Naive thymus-derived CD4-positive, alpha-beta T cell (primary cell): ENCODE measurements around the gene IFT122. TPM values are rescaled to one million over a fixed set of nuclear protein-coding genes. Genes with fewer than 3 reads are reported as not detected.

ENCODE experiments used
- ATAC-seq: fragments of 150-1000 bp; cut with Tn5 transposase; 2 replicates; pipeline ENCODE4 v1.10.0; 2021; ENCODE audit warnings: mild to moderate bottlenecking, moderate library complexity
- CTCF ChIA-PET: fragments of 350-600 bp; sonication (Branson Sonifier 250); formaldehyde crosslinking; loops from one replicate; lab custom pipeline; 2021; ENCODE audit warnings: antibody characterized with exemption; lab: Charles Lee
- POLR2A ChIA-PET: fragments of 350-600 bp; sonication (Branson Sonifier 250); formaldehyde crosslinking; loops from one replicate; lab custom pipeline; 2021; ENCODE audit warnings: antibody characterized with exemption, inconsistent platforms; lab: Charles Lee
- DNase-seq, 9 donors: peaks; one replicate each; pipeline versions ENCODE4 v3.0.0 to v3.0.0-alpha.2; 2020 to 2022; ENCODE audit warnings: mixed read lengths in 1 of 9
- H3K27ac ChIP-seq: one replicate; pipeline ENCODE4 v1.7.0; 2013; ENCODE audit warnings: mild to moderate bottlenecking, low read depth, low read length, moderate library complexity
- H3K27me3 ChIP-seq, 2 donors: one replicate each; pipeline ENCODE4 v1.7.0; 2013; ENCODE audit warnings: low read length in 2 of 2, mild to moderate bottlenecking in 2 of 2, moderate library complexity in 2 of 2; ENCODE audit not compliant: control insufficient read depth in 2 of 2, insufficient read depth in 2 of 2
- H3K36me3 ChIP-seq, 3 experiments: 1 replicate in 2 of 3; 2 replicates in 1 of 3; pipeline ENCODE4 v1.7.0; 2013; ENCODE audit warnings: low read length in 3 of 3, mild to moderate bottlenecking in 3 of 3, moderate library complexity in 1 of 3; ENCODE audit not compliant: insufficient read depth in 3 of 3, control insufficient read depth in 2 of 3
- H3K4me1 ChIP-seq, 2 donors: one replicate each; pipeline ENCODE4 v1.7.0; 2013; ENCODE audit warnings: low read length in 2 of 2, mild to moderate bottlenecking in 2 of 2, moderate library complexity in 1 of 2; ENCODE audit not compliant: control insufficient read depth in 2 of 2, insufficient read depth in 2 of 2
- H3K4me3 ChIP-seq: 2 replicates; pipeline ENCODE4 v1.7.0; 2013; ENCODE audit warnings: mild to moderate bottlenecking, low read length
- H3K9me3 ChIP-seq, 3 experiments: 1 replicate in 2 of 3; 2 replicates in 1 of 3; pipeline ENCODE4 v1.7.0; 2013; ENCODE audit warnings: low read length in 3 of 3; ENCODE audit not compliant: control insufficient read depth in 2 of 3
- H3K27ac Mint-ChIP-seq, 9 donors: one replicate each; pipeline ENCODE4 v1.8.0; 2020 to 2022; ENCODE audit warnings: mixed read lengths in 9 of 9, mild to moderate bottlenecking in 8 of 9, moderate library complexity in 5 of 9, inconsistent platforms in 2 of 9
- H3K27me3 Mint-ChIP-seq, 5 donors: one replicate each; pipeline ENCODE4 v1.8.0; 2021 to 2022; ENCODE audit warnings: mixed read lengths in 5 of 5, mild to moderate bottlenecking in 1 of 5
- H3K36me3 Mint-ChIP-seq, 5 donors: one replicate each; pipeline ENCODE4 v1.8.0; 2020 to 2022; ENCODE audit warnings: mixed read lengths in 5 of 5, mild to moderate bottlenecking in 3 of 5, inconsistent platforms in 1 of 5
- H3K4me1 Mint-ChIP-seq, 7 donors: one replicate each; pipeline ENCODE4 v1.8.0; 2020 to 2022; ENCODE audit warnings: mixed read lengths in 7 of 7, mild to moderate bottlenecking in 3 of 7, inconsistent platforms in 1 of 7
- H3K4me3 Mint-ChIP-seq, 10 donors: one replicate each; pipeline ENCODE4 v1.8.0; 2020 to 2022; ENCODE audit warnings: mild to moderate bottlenecking in 10 of 10, mixed read lengths in 10 of 10, moderate library complexity in 6 of 10, inconsistent platforms in 2 of 10
- H3K9me3 Mint-ChIP-seq, 11 donors: one replicate each; pipeline ENCODE4 v1.8.0; 2020 to 2022; ENCODE audit warnings: mixed read lengths in 11 of 11, mild to moderate bottlenecking in 4 of 11, inconsistent platforms in 1 of 11, moderate library complexity in 1 of 11
- intact Hi-C, 2 donors: fragments of 100-400 bp; cut with micrococcal nuclease; formaldehyde crosslinking; loops; one replicate each; pipeline ENCODE4 v1.15.1; 2023
- polyA plus RNA-seq, 2 donors: library from polyadenylated mRNA; unstranded; fragments of 300-500 nt; fragmentation: Illumina TruSeq; gene quantifications; one replicate each; pipeline ENCODE4 v1.2.3, GENCODE V29; 2021
- total RNA-seq, 6 experiments: library from RNA in 5 of 6; stranded (reverse) in 5 of 6; gene quantifications; 1 replicate in 5 of 6; 2 replicates in 1 of 6; pipeline ENCODE4 v1.2.3 and lab custom pipeline; 2021 to 2026

The IFT122 gene
- total and polyA plus RNA-seq, 7 experiments from 2014 or later, result 3.3 to 25.2 (median 17.7) TPM

DNA sequence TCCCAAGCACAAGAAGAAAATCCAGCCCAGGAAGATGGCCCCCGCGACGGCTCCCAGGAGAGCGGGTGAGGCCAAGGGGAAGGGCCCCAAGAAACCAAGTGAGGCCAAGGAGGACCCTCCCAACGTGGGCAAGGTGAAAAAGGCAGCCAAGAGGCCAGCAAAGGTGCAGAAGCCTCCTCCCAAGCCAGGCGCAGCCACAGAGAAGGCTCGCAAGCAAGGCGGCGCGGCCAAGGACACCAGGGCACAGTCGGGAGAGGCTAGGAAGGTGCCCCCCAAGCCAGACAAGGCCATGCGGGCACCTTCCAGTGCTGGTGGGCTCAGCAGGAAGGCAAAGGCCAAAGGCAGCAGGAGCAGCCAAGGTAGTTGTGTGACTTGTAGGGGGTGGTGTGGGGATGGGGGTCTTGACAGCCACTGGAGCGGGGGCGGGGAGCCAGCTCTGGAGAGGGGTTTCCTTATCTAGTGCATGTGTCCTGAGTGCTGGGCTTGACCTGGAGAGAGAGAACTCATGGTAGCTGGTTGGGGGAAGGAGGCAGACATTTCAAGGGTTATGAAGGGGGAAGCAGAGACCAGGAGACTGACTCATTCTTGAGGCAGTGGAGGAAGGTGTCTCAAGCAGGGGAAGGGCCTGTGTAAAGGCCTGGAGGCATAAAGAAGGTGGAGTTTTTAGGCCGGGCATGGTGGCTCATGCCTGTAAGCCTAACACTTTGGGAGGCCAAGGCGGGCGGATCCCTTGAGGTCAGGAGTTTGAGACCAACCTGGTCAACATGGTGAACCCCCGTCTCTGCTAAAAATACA, 109.2 kb downstream of the IFT122 start:
- CTCF ChIA-PET, result interaction anchor here (0.6 kb wide), 1 partner anchor 272 kb away, joined by 4 read pairs; no protein-coding TSS in a partner anchor
- DNase-seq (no peak), ATAC-seq (peak; percentile 65)
- H3K4me1 ChIP-seq, result no peaks in the 10 kb centered on the region
- no peak overlapping the region for H3K27ac ChIP-seq
- Mint-ChIP-seq H3K27ac (no peak overlapping the region), H3K4me3 (no peak overlapping the region), H3K4me1 (peaks cover 0 to 9% (median 5%) of the 10 kb centered on the region in 7 donors), H3K27me3 (peaks cover 0 to 12% (median 4%) of the 10 kb centered on the region in 5 donors), H3K9me3 (no peaks in the 10 kb centered on the region), H3K36me3 (no peaks in the 10 kb centered on the region)
- no peaks in the 10 kb centered on the region for H3K36me3 ChIP-seq
- H3K9me3 ChIP-seq, result no peaks in the 10 kb centered on the region
- H3K4me3 ChIP-seq, result no peak overlapping the region
- intact Hi-C loops, result no loop called here
- H3K27me3 ChIP-seq, result no peaks in the 10 kb centered on the region
- POLR2A ChIA-PET, result interaction anchor here (0.6 kb wide), 1 partner anchor 113 kb away, joined by 4 read pairs; no protein-coding TSS in a partner anchor

DNA sequence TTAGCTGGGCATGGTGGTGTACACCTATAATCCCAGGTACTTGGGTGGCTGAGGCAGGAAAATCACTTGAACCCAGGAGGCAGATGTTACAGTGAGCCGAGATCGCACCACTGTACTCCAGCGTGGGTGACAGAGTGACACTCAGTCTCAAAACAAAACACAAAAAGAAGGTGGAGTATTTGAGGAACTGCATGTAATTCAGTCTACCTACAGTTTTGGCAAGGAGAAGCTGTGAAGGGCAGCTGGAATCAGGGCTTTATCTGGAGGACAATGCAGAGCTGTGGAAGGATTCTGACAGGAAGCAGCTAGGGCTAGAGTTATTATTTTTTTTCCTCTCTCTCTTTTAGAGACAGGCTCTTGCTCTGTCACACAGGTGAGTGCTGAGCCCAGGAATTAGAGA, 109.8 kb downstream of the IFT122 start:
- intact Hi-C loops, result no loop called here
- Mint-ChIP-seq H3K4me1 (peaks cover 0 to 14% (median 11%) of the 10 kb centered on the region in 7 donors), H3K36me3 (no peaks in the 10 kb centered on the region), H3K9me3 (no peaks in the 10 kb centered on the region), H3K4me3 (no peak overlapping the region), H3K27me3 (peaks cover 0 to 18% (median 6%) of the 10 kb centered on the region in 5 donors), H3K27ac (no peak overlapping the region)
- Histone ChIP-seq H3K4me1 (no peaks in the 10 kb centered on the region), H3K4me3 (no peak overlapping the region), H3K27ac (no peak overlapping the region), H3K27me3 (no peaks in the 10 kb centered on the region), H3K36me3 (no peaks in the 10 kb centered on the region), H3K9me3 (no peaks in the 10 kb centered on the region)
- POLR2A ChIA-PET, result interaction anchor here (0.6 kb wide), 1 partner anchor 114 kb away, joined by 4 read pairs; no protein-coding TSS in a partner anchor
- no peak for ATAC-seq
- CTCF ChIA-PET, result interaction anchor here (0.6 kb wide), 1 partner anchor 271 kb away, joined by 4 read pairs; no protein-coding TSS in a partner anchor
- no peak for DNase-seq

DNA sequence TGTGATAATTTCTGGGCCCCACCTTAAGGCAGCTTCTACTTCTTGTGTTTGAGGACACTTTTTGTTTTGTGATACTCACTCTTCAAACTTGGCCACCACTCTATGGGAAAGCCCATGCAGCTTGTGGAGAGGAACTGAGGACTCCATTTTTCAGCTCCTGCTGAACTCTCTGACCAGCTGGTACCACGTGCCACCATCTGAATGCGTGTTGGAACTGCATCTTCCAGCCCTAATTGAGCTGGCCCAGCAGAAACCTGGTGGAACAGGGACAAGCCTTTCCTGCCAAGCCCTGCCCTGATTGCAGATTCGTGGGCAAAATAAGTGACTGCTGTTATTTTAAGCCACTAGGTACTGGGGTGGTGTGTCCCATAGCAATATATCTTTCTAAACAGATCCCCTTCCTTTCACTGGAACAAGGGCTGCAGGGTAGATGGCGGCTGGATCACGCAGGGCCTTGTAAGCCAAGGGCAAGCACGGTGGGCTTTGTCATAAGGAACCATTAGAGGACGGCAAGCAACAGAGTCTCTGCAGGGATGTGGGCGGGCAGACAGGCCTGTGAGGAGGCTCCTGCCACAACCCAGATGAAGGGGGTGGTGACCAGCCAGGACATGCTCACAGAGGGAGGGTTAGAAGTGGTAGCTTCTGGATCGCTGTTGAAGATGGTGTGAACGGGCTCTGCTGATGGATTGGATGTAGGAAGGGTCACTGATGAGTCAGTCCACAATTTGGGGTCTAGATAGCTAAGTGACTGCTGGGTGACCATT, 112.4 kb downstream of the IFT122 start:
- Mint-ChIP-seq H3K27me3 (peaks cover 0 to 20% (median 6%) of the 10 kb centered on the region in 5 donors), H3K27ac (peak overlapping the region in 1 of 9 donors; percentile 43), H3K4me3 (peak overlapping the region in 1 of 10 donors; percentile 35), H3K4me1 (peaks cover 0 to 16% (median 13%) of the 10 kb centered on the region in 7 donors), H3K9me3 (no peaks in the 10 kb centered on the region), H3K36me3 (no peaks in the 10 kb centered on the region)
- DNase-seq, result no peak
- Histone ChIP-seq H3K9me3 (no peaks in the 10 kb centered on the region), H3K27me3 (no peaks in the 10 kb centered on the region), H3K4me3 (no peak overlapping the region), H3K4me1 (peaks cover 0 to 4% of the 10 kb centered on the region in 2 donors), H3K27ac (no peak overlapping the region), H3K36me3 (no peaks in the 10 kb centered on the region)
- CTCF ChIA-PET, result no interaction called here
- no peak for ATAC-seq
- intact Hi-C loops, result no loop called here
- POLR2A ChIA-PET, result no interaction called here

DNA sequence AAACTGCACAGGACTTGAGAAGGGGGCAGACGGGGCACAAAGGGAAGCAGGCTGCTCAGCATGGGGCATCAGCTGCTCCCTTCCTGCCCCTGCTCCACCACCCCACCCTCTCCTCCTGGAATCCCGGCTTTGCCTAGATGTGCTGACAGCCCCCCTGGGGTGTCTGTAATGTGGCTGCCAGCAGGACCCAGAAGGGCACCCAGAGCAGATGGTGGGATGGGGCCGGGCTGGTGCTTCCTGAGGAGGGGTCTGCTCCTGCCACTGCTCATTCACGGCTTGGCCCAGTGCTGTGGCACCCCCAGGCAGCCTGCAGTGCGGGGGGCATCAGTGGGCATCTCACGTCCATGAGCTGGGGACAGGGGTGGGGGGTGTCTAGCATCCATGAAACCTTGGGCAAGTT, 113.1 kb downstream of the IFT122 start:
- no peaks in the 10 kb centered on the region for H3K9me3 Mint-ChIP-seq
- Histone ChIP-seq H3K27ac (no peak overlapping the region), H3K4me1 (peaks cover 0 to 11% of the 10 kb centered on the region in 2 donors), H3K4me3 (no peak overlapping the region), H3K9me3 (no peaks in the 10 kb centered on the region), H3K27me3 (no peaks in the 10 kb centered on the region), H3K36me3 (no peaks in the 10 kb centered on the region)
- CTCF ChIA-PET, result no interaction called here
- H3K36me3 Mint-ChIP-seq, result no peaks in the 10 kb centered on the region
- H3K4me3 Mint-ChIP-seq, result peak overlapping the region in 2 of 10 donors; percentile 15 to 35
- DNase-seq (no peak), ATAC-seq (no peak)
- POLR2A ChIA-PET, result no interaction called here
- peaks cover 0 to 20% (median 6%) of the 10 kb centered on the region in 5 donors for H3K27me3 Mint-ChIP-seq
- H3K4me1 Mint-ChIP-seq, result peaks cover 0 to 20% (median 13%) of the 10 kb centered on the region in 7 donors
- intact Hi-C loops, result no loop called here
- no peak overlapping the region for H3K27ac Mint-ChIP-seq

DNA sequence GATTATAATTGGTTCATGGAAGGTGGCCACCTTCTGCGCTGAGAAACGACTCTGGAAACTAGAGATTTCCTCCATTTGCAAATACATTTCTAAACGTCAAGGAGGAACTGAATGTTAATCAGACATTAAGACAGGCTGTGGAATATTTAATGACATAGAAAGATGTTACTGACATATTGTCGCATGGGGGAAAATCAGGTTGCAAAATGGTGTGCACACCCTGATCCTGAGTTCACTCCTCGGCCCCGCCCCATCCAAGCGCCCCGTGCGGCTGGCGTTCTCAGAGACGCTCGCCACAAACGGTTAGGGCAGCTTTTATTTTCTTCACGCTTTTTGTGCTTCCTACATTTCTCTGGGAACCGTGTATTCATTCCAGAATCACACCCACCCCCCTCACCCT, 113.7 kb downstream of the IFT122 start:
- intact Hi-C loops, result no loop called here
- no peak overlapping the region for H3K27ac Mint-ChIP-seq

DNA sequence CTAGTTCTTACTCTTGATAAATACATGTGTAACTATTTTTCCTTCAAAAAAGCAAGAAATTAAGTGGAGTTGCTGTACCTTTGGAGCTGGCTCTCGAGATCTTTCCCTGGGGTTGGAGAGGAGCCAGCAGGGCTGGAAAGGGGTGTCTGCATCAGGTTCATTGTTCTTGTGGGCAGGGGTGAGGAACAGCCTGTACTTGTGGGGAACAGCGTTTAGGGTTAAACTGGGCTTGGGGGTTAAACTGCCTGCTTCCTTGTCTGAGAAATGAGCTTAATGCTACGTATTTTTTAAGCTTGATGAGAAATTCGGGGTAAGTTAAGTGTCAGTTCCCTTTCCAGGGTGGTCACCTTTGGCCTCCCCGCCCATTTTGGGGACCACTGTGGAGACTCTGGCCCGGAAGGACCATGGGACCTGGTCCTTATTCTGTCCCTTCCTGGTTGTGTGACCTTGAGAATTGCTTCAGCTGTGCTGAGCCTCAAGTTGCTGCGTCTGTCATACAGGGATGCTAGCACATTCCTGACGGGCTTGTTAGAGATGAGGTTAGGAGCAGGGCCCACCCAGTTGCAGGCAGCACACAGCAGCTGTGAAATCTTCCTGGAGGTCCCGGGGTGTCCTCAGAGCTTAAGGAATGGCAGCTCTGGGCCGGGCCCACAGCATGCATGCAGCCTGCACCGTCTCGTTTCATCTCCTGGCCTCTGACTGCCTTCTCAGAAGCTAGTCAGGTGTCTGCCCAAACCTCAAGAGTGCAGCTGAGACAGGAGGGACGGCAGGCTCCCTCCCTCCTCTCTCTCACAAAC, 114.5 kb downstream of the IFT122 start:
- DNase-seq, result no peak
- CTCF ChIA-PET, result interaction anchor here (0.6 kb wide), 1 partner anchor 76 kb away, joined by 3 read pairs; no protein-coding TSS in a partner anchor
- Mint-ChIP-seq H3K4me3 (peak overlapping the region in 5 of 10 donors; percentile 10 to 64 (median 41)), H3K9me3 (no peaks in the 10 kb centered on the region), H3K4me1 (peaks cover 0 to 22% (median 14%) of the 10 kb centered on the region in 7 donors), H3K27me3 (peaks cover 0 to 23% (median 6%) of the 10 kb centered on the region in 5 donors), H3K27ac (peak overlapping the region in 3 of 9 donors; percentile 5 to 41 (median 10)), H3K36me3 (no peaks in the 10 kb centered on the region)
- ATAC-seq, result no peak
- H3K27me3 ChIP-seq, result no peaks in the 10 kb centered on the region
- peaks cover 0 to 21% of the 10 kb centered on the region in 2 donors for H3K4me1 ChIP-seq
- intact Hi-C loops, result no loop called here
- POLR2A ChIA-PET, result interaction anchor here (0.6 kb wide), 2 partner anchors 120 to 209 kb away, joined by 3 to 4 read pairs; no protein-coding TSS in a partner anchor
- no peak overlapping the region for H3K27ac ChIP-seq
- no peaks in the 10 kb centered on the region for H3K9me3 ChIP-seq
- no peak overlapping the region for H3K4me3 ChIP-seq
- H3K36me3 ChIP-seq, result no peaks in the 10 kb centered on the region

More for the DNA sequence above, 113.7 kb downstream of the IFT122 start:
- H3K9me3 Mint-ChIP-seq, result no peaks in the 10 kb centered on the region
- no peaks in the 10 kb centered on the region for H3K36me3 Mint-ChIP-seq
- peak overlapping the region in 9 of 10 donors; percentile 10 to 64 (median 24) for H3K4me3 Mint-ChIP-seq
- ATAC-seq (peak; percentile 63), DNase-seq (no peak)
- H3K4me1 Mint-ChIP-seq, result peaks cover 0 to 22% (median 14%) of the 10 kb centered on the region in 7 donors
- H3K9me3 ChIP-seq, result no peaks in the 10 kb centered on the region
- peaks cover 0 to 23% (median 6%) of the 10 kb centered on the region in 5 donors for H3K27me3 Mint-ChIP-seq
- POLR2A ChIA-PET, result no interaction called here
- H3K4me3 ChIP-seq, result no peak overlapping the region
- CTCF ChIA-PET, result no interaction called here
- no peaks in the 10 kb centered on the region for H3K27me3 ChIP-seq
- H3K36me3 ChIP-seq, result no peaks in the 10 kb centered on the region
- peaks cover 0 to 16% of the 10 kb centered on the region in 2 donors for H3K4me1 ChIP-seq
- no peak overlapping the region for H3K27ac ChIP-seq
